Esophagus squamous epithelium (tissue), 5 donors: Measurements from ENCODE around the gene CNTN4. TPM values are rescaled to one million over a fixed set of nuclear protein-coding genes. Genes with fewer than 3 reads are reported as not detected.
"Not testable (repeated sequence)": the region's sequence is repeated elsewhere in the genome, so short reads cannot be mapped to it uniquely, and the experiment has no call there.

Experiments used
- DNase-seq: peaks from one replicate; lab custom pipeline; 2025; lab: John Stamatoyannopoulos, UW
- H3K27ac ChIP-seq, 4 donors: fragments of 200-600 bp; sonication (generic); one replicate each; pipeline ENCODE4 v1.5.1; 2016 to 2019; ENCODE audit warnings: mild to moderate bottlenecking in 1 of 4
- H3K27me3 ChIP-seq, 4 donors: fragments of 200-600 bp; sonication (generic); 1 replicate in 3 of 4; 2 replicates in 1 of 4; pipeline versions ENCODE4 v1.5.1 to v1.6.0; 2017 to 2021; ENCODE audit warnings: antibody characterized with exemption in 1 of 4
- H3K36me3 ChIP-seq, 3 donors: fragments of 200-600 bp; sonication (generic); one replicate each; pipeline ENCODE4 v1.5.1; 2016 to 2019
- H3K4me1 ChIP-seq, 3 donors: fragments of 200-600 bp; sonication (generic); one replicate each; pipeline ENCODE4 v1.5.1; 2017 to 2019
- H3K4me3 ChIP-seq, 4 donors: fragments of 200-600 bp; sonication (generic); 1 replicate in 3 of 4; 2 replicates in 1 of 4; pipeline ENCODE4 v1.5.1; 2016 to 2019; ENCODE audit warnings: mild to moderate bottlenecking in 2 of 4, moderate library complexity in 1 of 4
- H3K9me3 ChIP-seq, 3 donors: fragments of 200-600 bp; sonication (generic); one replicate each; pipeline ENCODE4 v1.5.1; 2016 to 2019
- CTCF ChIP-seq, 6 experiments: fragments of 450-650 bp in 4 of 6; fragments of 200-600 bp in 2 of 6; sonication (generic) in 2 of 6; IDR thresholded peaks; one replicate each; pipeline ENCODE4 v1.5.1; 2016 to 2019; ENCODE audit warnings: antibody characterized with exemption in 6 of 6, mild to moderate bottlenecking in 4 of 6, moderate library complexity in 4 of 6
- POLR2A ChIP-seq, 4 donors: fragments of 450-650 bp; IDR thresholded peaks; one replicate each; pipeline ENCODE4 v1.6.1; 2017; ENCODE audit warnings: antibody characterized with exemption in 4 of 4, mild to moderate bottlenecking in 4 of 4, moderate library complexity in 3 of 4
- WGBS, 2 donors: methylation state at CpG; one replicate each; pipeline ENCODE4 v1.1.5; 2018; 5-methylcytosine and 5-hydroxymethylcytosine counted together
- intact Hi-C: fragments of 100-400 bp; cut with DNase I; formaldehyde crosslinking; loops from one replicate; pipeline ENCODE4 v1.15.0; 2022
- total RNA-seq, 4 donors: library from RNA; depleted of rRNA; stranded (reverse); fragments of >200 nt; gene quantifications; one replicate each; pipeline ENCODE4 v1.1.0, GENCODE V29; 2016
- donor health status: DM: yes; HTN: yes; CAD: no.

The CNTN4 gene
- total RNA-seq, 4 donors from 2014 or later: 0.31 to 8.5 (median 3.5) TPM

DNA sequence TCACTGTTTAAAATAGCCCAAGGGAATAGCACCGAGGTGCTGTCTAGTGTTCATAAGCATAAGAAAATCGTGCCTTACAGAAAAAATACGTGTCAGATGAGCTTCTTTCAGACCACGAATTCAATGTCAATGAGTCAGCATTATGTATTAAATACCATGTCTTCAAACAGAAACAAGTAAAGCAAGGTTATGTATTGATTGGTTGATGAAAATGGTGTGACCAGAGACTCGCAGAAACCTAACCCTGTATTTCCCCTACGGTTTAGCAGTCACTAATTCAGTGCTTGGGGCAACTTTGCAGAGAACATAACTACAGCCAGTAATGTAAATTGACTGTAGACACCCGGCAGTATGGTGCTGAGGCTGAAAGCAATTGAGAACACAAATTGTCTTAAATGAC, 703.8 kb downstream of the CNTN4 start:
- H3K4me1 ChIP-seq: no peaks in the 10 kb centered on the region
- 54 to 56% methylated on average over 7 of the region's 7 CpGs for WGBS, 2 donors
- intact Hi-C loops: no loop called here

DNA sequence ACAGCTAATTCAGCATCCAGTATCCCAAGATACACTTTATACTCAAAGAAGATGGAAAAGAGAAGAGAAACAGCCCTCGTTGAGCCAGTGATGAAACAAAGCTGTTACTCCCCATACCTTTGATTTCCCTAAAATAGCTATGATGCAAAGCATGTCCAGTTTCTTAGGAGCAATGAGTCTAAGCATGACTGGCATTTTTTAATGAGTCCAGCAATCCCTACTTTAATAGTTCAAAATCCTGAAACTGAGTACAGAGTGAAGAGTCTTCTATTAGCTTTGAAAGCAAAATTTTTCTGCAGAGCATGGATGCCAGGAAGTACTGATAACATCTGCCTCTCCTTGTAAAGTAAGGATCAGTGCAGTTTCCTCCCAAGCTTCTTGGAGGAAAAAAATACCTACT, 708.8 kb downstream of the CNTN4 start:
- no peaks in the 10 kb centered on the region for H3K9me3 ChIP-seq
- no peaks in the 10 kb centered on the region for H3K36me3 ChIP-seq
- H3K27me3 ChIP-seq: no peaks in the 10 kb centered on the region
- no peak for TF ChIP-seq CTCF (IDR thresholded peaks at IDR 0.05)
- TF ChIP-seq POLR2A (IDR thresholded peaks at IDR 0.05): no peak
- no peak overlapping the region for H3K4me3 ChIP-seq
- no peak overlapping the region for H3K27ac ChIP-seq
- WGBS, 2 donors: 32 to 41% methylated on average over 1 of the region's 1 CpG
- DNase-seq: no peak
- H3K4me1 ChIP-seq: no peaks in the 10 kb centered on the region
- intact Hi-C loops: no loop called here

More for the DNA sequence above, 703.8 kb downstream of the CNTN4 start:
- Histone ChIP-seq H3K9me3 (no peaks in the 10 kb centered on the region), H3K4me3 (no peak overlapping the region), H3K27me3 (no peaks in the 10 kb centered on the region), H3K27ac (no peak overlapping the region), H3K36me3 (no peaks in the 10 kb centered on the region)
- DNase-seq: no peak
- TF ChIP-seq POLR2A (IDR thresholded peaks at IDR 0.05) (no peak), CTCF (IDR thresholded peaks at IDR 0.05) (no peak)

DNA sequence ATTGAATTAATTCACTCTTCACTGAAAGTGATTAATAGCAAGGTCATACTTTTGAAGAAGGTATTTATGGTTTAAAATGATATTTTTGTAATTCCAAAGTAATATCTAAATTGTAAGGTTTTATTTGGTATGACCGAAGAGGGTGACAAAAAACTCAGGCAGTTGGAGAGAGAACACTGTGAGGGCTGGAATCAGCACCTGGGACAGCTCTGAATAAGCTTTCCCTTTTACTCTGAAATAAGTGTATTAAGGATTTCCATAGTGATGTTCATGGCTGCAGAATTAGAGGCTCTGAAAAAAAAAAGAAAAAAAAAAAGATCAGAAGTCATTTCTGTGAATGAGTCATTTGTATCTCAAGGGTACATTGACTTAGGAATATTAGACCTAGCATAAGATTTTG, 712.1 kb downstream of the CNTN4 start:
- no peaks in the 10 kb centered on the region for H3K27me3 ChIP-seq
- 71 to 75% methylated on average over 1 of the region's 1 CpG for WGBS, 2 donors
- no peak overlapping the region for H3K4me3 ChIP-seq
- H3K27ac ChIP-seq: no peak overlapping the region
- intact Hi-C loops: no loop called here
- DNase-seq: no peak
- no peaks in the 10 kb centered on the region for H3K9me3 ChIP-seq
- H3K36me3 ChIP-seq: no peaks in the 10 kb centered on the region
- H3K4me1 ChIP-seq: no peaks in the 10 kb centered on the region
- TF ChIP-seq POLR2A (IDR thresholded peaks at IDR 0.05): no peak
- TF ChIP-seq CTCF (IDR thresholded peaks at IDR 0.05): no peak

DNA sequence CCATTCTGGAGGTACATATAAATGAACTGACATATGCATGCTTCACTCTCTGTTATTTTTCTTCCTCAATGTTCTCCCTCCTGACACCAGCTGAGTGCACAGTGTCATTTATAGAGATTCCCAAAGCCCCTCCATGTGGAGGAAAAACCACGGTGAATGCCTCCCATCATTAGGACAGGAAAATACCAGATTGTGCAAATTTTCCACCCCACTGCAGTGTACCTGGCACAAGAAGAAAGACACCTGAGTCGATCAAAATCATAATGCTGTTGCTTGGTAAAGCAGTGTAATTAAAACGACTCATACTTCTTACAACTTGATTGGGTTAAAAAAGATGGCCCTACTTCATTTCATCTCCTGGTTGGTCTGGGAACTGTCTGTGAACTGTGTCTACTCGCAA, 720.9 kb downstream of the CNTN4 start:
- Histone ChIP-seq H3K27me3 (no peaks in the 10 kb centered on the region), H3K4me3 (no peak overlapping the region), H3K4me1 (no peaks in the 10 kb centered on the region), H3K27ac (no peak overlapping the region), H3K9me3 (no peaks in the 10 kb centered on the region), H3K36me3 (no peaks in the 10 kb centered on the region)
- intact Hi-C loops: no loop called here
- no peak for TF ChIP-seq CTCF (IDR thresholded peaks at IDR 0.05)
- 80% methylated on average over 4 of the region's 4 CpGs for WGBS, 2 donors
- no peak for DNase-seq

- H3K27me3 ChIP-seq, H3K27ac ChIP-seq, H3K4me1 ChIP-seq, H3K36me3 ChIP-seq, H3K4me3 ChIP-seq, H3K9me3 ChIP-seq, DNase-seq, intact Hi-C loops: not testable (repeated sequence)
- WGBS, 2 donors: 72 to 77% methylated on average over 4 to 5 of the region's 5 CpGs
These were observed 722.3 kb downstream of the CNTN4 start for GRCh38 chr3:2820982-2821381.

DNA sequence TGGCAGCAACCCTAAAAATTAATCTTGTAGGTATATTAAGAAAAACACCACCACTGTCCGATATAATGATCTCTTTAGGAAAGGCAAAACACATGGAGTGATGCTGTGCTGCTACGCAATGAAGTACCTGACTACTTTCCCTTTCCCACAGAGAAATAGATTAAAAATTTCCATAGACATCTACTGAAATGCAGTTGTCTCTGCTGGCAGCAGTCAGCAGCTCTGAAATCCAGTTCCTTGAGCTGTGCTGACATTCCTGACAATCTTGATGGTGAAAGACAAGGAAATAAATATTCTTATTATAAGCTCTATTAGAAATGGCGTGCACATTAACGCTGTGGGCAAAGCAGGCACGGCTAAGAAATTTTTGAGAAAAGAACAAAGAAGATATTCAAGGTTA, 723.9 kb downstream of the CNTN4 start:
- DNase-seq: no peak
- Histone ChIP-seq H3K36me3 (no peaks in the 10 kb centered on the region), H3K4me3 (no peak overlapping the region), H3K27me3 (no peaks in the 10 kb centered on the region), H3K4me1 (no peaks in the 10 kb centered on the region), H3K27ac (no peak overlapping the region), H3K9me3 (no peaks in the 10 kb centered on the region)
- TF ChIP-seq CTCF (IDR thresholded peaks at IDR 0.05) (no peak), POLR2A (IDR thresholded peaks at IDR 0.05) (no peak)
- 88 to 92% methylated on average over 5 of the region's 5 CpGs for WGBS, 2 donors
- intact Hi-C loops: no loop called here
